ENCODE measurements around the gene KCND1. TPM values are rescaled to one million over a fixed set of nuclear protein-coding genes. Genes with fewer than 3 reads are reported as not detected.

KCND1 gene
- total RNA-seq, 2 experiments from 2014 or later, result 7.6 to 8.8 TPM

DNA sequence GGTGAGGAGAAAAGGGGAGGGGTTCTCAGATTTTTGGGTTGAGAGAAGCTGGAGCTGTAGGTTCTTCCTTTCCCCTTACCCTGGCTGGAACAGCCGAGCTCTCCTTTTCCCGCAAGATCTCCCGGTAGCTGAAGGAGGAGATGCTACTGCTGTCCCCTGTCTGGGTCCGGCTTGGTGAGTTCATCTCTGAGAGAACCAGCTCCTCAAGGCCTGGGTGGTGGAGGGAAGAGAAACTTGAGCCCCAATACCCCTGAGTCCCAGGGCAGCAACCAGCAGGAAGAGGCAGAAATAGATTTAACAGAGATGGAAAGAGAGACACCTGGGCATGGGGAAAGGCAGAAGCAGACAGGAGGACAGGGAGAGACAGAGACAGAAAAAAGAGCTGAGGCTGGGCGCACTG is 6.6 kb upstream of the KCND1 start:
- no peak for TF ChIP-seq EZH2phosphoT487 (IDR thresholded peaks at IDR 0.05; ENCODE audit: borderline replicate concordance, low read depth, low read length)
- no peak for TF ChIP-seq CTCF (conservative IDR thresholded peaks at IDR 0.05; ENCODE audit: low read length)
- intact Hi-C loops (cut with micrococcal nuclease; ENCODE audit: unreplicated experiment), result no loop called here
- Histone ChIP-seq H3K9me2 (ENCODE audit: insufficient read depth, low read length) (no peaks in the 10 kb centered on the region), H4K20me1 (ENCODE audit: insufficient read depth, low read length) (no peaks in the 10 kb centered on the region), H3K79me2 (ENCODE audit: insufficient read depth, low read depth, low read length) (no peaks in the 10 kb centered on the region), H3K9me3 (ENCODE audit: low read length) (no peaks in the 10 kb centered on the region), H3K36me3 (ENCODE audit: insufficient read depth, low read length) (peaks cover 64% of the 10 kb centered on the region), H3K4me1 (ENCODE audit: insufficient read depth, low read length, poor library complexity, severe bottlenecking) (no peaks in the 10 kb centered on the region), H2AFZ (ENCODE audit: low read length) (no peak overlapping the region), H3K4me2 (ENCODE audit: low read length) (no peak overlapping the region), H3K27ac (ENCODE audit: low read depth, low read length, poor library complexity, severe bottlenecking) (no peak overlapping the region), H3K4me3 (ENCODE audit: low read depth, low read length, poor library complexity, severe bottlenecking) (no peak overlapping the region)
- ChIA-PET POLR2A (interaction anchor here (0.6 to 1.2 kb wide), 3 partner anchors 9 to 41 kb away, joined by 3 to 5 read pairs (median 3); no protein-coding TSS in a partner anchor), CTCF (ENCODE audit: unreplicated experiment) (no interaction called here)
- no TSS peak for BruUV-seq (replicated peaks)
- DNase-seq (ENCODE audit: low spot score), result no peak

- no peak for TF ChIP-seq EZH2phosphoT487 (IDR thresholded peaks at IDR 0.05; ENCODE audit: borderline replicate concordance, low read depth, low read length)
- no peak for TF ChIP-seq CTCF (conservative IDR thresholded peaks at IDR 0.05; ENCODE audit: low read length)
- H3K9me3 ChIP-seq (ENCODE audit: low read length), result no peaks in the 10 kb centered on the region
Observed at GRCh38 chrX:48976086-48976485, 4.4 kb upstream of the KCND1 start.

GRCh38 chrX:48975541-48975940 is 3.9 kb upstream of the KCND1 start:
- CTCF ChIA-PET (ENCODE audit: unreplicated experiment), result no interaction called here
- H3K4me1 ChIP-seq (ENCODE audit: insufficient read depth, low read length, poor library complexity, severe bottlenecking), result no peaks in the 10 kb centered on the region

More at GRCh38 chrX:48976086-48976485, 4.4 kb upstream of the KCND1 start:
- Histone ChIP-seq H2AFZ (ENCODE audit: low read length) (no peak overlapping the region), H3K4me3 (ENCODE audit: low read depth, low read length, poor library complexity, severe bottlenecking) (no peak overlapping the region), H3K9me2 (ENCODE audit: insufficient read depth, low read length) (no peaks in the 10 kb centered on the region), H4K20me1 (ENCODE audit: insufficient read depth, low read length) (no peaks in the 10 kb centered on the region), H3K4me1 (ENCODE audit: insufficient read depth, low read length, poor library complexity, severe bottlenecking) (no peaks in the 10 kb centered on the region), H3K36me3 (ENCODE audit: insufficient read depth, low read length) (peaks cover 45% of the 10 kb centered on the region), H3K4me2 (ENCODE audit: low read length) (no peak overlapping the region), H3K79me2 (ENCODE audit: insufficient read depth, low read depth, low read length) (no peaks in the 10 kb centered on the region), H3K27ac (ENCODE audit: low read depth, low read length, poor library complexity, severe bottlenecking) (no peak overlapping the region)
- ChIA-PET CTCF (ENCODE audit: unreplicated experiment) (no interaction called here), POLR2A (no interaction called here)
- DNase-seq (ENCODE audit: low spot score), result no peak
- BruUV-seq (replicated peaks), result no TSS peak
- intact Hi-C loops (cut with micrococcal nuclease; ENCODE audit: unreplicated experiment), result no loop called here

More at GRCh38 chrX:48975541-48975940, 3.9 kb upstream of the KCND1 start:
- Histone ChIP-seq H3K4me3 (ENCODE audit: low read depth, low read length, poor library complexity, severe bottlenecking) (no peak overlapping the region), H3K4me2 (ENCODE audit: low read length) (no peak overlapping the region), H3K79me2 (ENCODE audit: insufficient read depth, low read depth, low read length) (no peaks in the 10 kb centered on the region), H2AFZ (ENCODE audit: low read length) (no peak overlapping the region), H4K20me1 (ENCODE audit: insufficient read depth, low read length) (no peaks in the 10 kb centered on the region), H3K9me2 (ENCODE audit: insufficient read depth, low read length) (no peaks in the 10 kb centered on the region), H3K27ac (ENCODE audit: low read depth, low read length, poor library complexity, severe bottlenecking) (no peak overlapping the region), H3K9me3 (ENCODE audit: low read length) (no peaks in the 10 kb centered on the region), H3K36me3 (ENCODE audit: insufficient read depth, low read length) (peaks cover 41% of the 10 kb centered on the region)
- no peak for DNase-seq (ENCODE audit: low spot score)
- BruUV-seq (replicated peaks), result no TSS peak
- intact Hi-C loops (cut with micrococcal nuclease; ENCODE audit: unreplicated experiment), result no loop called here
- no peak for TF ChIP-seq EZH2phosphoT487 (IDR thresholded peaks at IDR 0.05; ENCODE audit: borderline replicate concordance, low read depth, low read length)
- no peak for TF ChIP-seq CTCF (conservative IDR thresholded peaks at IDR 0.05; ENCODE audit: low read length)
- POLR2A ChIA-PET, result no interaction called here
